COLO668 (cell line): ENCODE measurements around the gene BPNT1.
"Not testable (repeated sequence)": the region's sequence is repeated elsewhere in the genome, so short reads cannot be mapped to it uniquely, and the experiment has no call there.

ENCODE experiments used
- DNase-seq: peaks from one replicate; lab custom pipeline; 2025; ENCODE audit not compliant: unreplicated experiment; lab: John Stamatoyannopoulos, UW

Gene BPNT1

DNA sequence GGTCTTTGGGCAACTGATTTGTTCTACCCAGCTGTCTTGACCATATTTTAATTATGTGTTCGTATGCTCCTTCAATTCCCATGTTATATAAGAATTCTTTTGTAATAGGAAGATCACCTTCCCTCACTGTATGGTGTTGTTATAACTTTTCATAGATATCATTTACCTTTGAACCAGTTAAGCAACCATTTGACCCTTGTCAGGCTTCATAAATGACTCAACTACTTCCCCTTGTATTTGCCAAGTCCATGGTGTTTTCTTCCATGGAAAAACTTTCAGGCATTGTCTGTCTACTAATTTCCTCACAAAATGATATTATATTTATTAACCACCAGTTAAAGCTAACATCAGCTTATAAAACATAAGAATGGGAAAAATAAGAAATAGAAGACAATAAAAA, 5.1 kb downstream of the BPNT1 start:
- no peak for DNase-seq

DNA sequence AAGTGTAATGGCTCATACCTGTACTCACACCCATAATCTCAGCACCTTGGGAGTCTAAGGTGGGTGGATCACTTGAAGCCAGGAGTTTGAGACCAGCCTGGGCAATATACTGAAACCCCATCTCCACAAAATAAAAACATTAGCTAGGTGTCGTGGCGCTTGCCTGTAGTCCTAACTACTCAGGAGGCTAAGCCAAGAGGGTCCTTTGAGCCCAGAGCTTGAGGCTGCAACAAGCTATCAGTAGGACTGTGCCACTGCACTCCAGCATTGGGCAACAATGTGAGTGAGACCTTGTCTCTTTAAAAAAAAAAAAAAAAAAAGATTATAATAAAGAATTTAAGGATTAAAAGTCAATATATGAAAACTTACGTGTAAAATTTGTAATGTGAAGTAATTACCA, 11.7 kb downstream of the BPNT1 start:
- no peak for DNase-seq

DNA sequence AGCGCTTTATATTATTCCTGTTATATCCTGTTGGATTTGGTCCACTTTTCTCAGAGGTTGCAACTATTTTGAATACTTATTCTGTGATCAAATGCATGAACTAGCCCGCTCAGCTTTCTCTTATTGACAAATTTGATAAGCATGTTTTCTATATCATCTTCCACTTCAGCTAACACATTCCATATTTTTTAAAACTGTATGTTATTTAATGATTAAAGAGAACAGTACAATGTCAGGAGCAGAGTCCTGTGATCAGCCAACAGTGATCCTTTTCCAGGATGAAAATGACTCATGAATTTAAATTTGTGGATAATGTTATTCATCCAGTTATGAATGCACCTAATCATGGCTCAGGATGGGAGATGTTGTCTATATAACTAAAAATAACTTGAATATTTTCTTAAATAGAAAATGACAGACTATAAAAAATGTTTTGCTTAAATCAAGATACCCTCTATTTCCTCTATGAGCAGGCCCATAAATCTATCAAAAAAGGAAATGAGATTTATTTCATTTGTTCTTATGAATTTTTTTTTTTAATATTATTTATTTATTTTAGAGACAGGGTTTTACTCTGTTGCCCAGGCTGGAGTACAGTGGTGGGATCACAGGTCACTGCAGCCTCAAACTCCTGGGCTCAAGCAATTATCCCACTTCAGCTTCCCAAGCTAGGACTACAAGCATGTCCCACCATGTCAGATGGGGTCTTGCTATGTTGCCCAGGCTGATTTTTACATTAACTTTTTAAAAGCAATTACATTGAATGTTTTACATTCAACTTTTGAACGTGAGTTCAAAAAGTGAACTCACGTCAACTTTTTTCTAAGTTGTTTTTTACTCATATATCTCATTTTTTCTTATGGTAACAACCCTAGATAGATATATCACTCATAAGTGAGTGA, 12.5 kb downstream of the BPNT1 start:
- DNase-seq: no peak

DNA sequence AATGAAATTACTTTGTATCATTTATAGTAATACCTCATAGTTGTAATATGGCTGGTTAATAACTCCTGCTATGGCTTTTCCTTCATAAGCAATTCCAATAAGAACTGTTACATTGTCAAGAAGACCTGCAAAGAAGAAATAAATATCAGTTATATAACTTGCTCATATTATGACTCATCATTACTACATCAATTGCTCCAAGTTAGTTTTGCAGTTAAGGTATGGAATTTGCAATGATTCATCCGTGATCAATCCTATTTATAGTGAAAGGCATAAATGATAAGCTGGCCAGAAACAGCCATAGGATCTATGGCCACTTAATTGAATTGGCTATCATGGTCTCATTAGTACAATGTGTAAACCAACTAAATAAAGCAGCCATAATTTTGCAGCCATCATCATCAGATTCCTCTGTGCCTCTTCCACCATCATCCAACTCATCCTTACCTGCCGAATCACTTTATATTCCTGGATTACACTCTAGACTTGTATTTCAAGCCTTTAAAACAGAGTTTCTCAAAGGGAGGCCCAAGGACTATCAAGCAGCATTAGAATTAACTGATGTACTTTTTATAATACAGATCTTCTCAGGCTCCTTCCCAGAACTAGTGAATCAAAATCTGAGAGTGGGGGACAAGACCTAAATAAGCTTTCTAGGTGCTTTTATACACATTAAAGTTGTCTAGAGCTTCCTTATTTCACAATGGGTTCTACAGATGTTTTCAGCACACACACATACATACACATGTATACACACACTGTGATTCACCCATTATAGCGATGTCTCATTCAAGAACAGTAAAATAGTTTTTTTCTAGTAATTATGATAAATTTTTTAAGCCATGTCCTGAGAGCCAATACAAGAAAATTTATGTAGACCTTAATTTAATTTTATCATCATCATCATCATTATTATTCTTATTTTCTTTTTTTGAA, 22.1 kb downstream of the BPNT1 start:
- no peak for DNase-seq

DNA sequence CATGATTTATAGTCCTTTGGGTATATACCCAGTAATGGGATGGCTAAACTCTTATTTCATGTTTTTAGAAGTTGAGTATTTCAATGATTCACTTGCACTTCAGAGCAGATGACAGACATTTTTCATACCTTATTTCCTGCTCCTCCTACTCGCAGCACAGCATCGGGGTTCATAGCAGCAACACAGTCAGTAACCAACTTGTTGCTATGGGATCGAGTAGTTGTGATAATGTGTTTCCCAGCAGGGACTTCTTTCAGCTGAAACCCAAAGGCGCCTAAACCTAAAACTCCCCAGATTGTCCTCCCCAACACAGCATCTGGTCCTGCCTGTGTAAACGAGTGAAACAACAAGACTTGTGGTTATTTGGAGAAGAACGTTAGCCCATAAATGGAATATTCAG, 27.0 kb downstream of the BPNT1 start:
- no peak for DNase-seq

DNA sequence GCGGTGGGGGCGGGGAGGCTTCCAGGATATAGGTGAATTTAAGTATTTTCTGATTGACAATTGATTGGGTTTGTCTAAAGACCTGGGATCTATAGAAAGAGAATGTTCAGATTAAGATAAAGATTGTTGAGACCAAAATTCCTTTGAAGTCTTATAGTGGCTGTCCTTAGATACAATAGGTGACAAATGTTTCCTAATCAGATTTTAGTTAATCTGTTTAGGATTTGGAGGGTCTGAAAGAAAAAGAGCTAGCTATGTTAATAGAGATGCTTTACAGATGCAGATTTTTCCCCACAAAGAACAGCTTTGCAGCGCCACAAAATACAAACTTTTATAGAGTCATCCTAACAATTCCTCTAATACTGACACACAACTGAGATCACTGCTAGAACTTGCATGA, 28.7 kb downstream of the BPNT1 start:
- DNase-seq: no peak

DNA sequence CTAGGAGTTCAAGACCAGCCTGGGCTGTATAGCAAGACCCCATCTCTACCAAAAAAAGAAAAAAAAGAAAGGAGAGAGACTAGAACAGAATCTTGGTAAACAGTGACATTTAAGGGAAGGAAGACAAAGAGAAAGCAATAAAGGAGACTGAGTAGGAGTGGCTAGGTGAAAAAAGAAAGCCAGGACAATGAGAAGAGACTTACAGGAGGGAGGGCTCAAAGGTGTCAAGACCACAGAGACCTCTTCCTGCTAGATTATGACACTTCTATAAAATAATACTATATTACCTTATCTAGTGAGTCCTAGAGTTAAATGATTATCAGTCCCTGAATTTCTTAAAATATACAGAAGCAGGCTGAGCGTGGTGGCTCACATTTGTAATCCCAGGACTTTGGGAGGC, 33.2 kb downstream of the BPNT1 start:
- DNase-seq: no peak

DNA sequence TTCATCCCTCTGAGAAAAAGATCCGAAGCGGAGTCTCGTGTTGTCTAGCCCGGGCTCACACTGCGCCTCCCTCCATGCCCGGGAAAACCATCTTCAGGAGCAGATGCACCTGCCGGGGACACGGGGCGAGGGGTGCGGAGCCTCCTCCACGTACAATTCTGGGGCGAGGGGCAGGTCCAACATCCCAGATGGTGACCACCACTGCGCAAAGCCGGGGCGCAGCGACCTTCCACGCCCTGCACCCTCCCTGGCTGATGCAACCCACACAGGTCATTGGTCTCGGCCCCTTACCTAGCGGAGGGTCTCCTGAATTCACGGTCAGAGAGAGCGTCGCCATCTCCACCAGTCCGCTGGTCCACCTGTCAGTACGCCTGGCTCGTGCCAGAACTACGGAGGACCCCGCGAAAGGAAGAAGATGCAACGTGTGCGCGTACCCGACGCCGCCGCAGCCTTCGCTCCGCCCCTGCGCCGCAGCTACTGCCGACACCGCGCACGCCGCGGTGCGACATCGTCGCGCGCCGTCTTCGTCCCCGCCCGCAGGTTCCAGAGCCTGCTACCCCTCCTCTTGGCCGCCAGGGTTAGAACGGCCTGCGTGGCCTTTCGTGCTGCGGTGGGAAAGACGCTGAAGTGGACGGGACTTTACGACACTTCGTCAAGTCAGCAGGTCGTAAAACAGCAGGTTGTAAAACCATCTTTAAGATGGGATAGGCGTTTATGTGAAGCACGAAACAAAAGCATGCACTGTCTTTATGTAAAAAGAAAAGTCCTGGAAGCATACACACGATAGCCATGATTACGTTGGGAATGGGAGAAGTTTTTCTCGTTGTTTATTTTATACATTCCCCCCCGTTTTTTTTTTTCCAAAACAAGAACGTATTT, 43.3 kb downstream of the BPNT1 start, which contains the start of gene EPRS1:
Gene EPRS1, minus strand, starts transcription at position 454 of the 879 bp plus-strand sequence. Its CDS starts 117 bp downstream, at position 337.
- peak; percentile 98 for DNase-seq

DNA sequence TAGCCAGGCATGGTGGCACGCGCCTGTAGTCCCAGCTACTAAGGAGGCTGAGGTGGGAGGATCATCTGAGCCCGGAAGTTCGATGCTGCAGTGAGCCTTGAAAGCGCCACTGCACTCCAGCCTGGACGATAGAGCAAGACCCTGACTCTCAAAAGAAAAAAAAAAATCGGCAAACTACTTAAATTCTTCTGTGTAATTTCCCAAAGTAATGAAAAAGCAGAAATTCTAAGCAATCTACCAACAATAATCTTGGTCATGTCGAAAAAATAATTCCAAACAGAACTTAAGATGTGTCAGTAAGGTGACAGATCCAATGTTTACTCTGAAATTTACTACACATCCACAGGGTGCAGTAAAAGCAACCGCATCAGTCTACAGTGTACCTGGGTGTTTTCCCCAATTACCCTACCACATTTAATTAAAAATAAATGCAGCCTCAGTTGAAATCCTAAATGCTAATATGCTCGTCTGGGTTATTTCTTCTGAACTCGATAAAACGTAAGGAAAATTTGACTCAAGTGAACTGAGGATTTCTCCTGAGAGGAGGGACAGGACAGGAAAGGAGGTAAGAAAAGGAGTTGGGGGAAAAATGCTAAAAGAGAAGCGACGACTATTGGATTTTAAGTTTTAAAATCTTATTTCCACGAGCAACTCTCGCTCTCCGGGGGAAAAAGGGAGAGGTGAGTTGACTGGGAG, 44.1 kb downstream of the BPNT1 start:
- DNase-seq: peak; percentile 20

DNA sequence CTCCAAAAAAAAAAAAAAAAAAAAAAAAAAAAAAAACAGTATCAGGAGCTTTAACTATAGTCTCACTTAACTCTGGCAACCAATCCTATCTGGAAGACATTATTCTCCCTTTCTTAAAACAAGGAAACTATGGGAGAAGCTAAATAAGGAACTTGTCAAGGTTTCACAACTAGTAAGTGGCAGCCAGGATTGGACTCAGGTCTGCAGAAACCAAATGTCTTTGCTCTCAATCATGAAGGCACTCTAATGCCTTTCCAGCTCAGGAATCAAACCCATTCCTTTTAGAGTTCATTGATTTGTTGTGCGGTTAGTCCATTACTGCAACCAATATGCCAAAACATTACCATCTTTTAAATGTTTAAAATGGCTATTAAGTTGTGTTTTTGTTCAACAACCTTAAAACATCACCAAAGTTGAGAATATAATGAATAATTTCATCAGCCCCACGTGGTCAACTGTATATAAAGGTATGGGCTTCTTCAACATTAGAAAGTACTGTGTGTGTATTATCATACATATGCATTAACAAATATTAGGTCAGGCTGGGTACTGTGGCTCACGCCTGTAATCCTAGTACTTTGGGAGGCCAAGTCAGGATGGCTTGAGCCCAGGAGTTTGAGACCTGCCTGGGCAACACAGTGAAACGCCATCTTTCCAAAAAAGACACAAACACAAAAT, 44.8 kb downstream of the BPNT1 start:
- no peak for DNase-seq

DNA sequence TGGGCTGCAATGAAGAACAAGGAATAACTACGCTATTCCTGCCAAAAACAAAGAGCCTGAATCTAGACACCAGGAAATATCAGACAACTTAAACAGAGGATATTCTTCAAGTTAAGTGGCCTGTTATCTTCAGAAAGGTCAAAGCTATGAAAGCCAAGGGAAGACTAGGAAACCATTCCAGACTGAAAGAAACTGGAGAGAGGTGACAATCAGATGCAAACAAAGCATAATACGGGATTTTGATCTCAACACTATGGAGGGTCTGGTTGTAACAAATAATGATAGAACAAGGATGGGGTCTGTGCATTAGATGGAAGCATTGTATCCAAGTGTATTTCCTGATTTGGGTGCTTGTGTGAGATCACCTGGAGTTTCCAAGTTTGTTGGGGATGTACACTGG, 45.9 kb downstream of the BPNT1 start:
- DNase-seq: no peak

DNA sequence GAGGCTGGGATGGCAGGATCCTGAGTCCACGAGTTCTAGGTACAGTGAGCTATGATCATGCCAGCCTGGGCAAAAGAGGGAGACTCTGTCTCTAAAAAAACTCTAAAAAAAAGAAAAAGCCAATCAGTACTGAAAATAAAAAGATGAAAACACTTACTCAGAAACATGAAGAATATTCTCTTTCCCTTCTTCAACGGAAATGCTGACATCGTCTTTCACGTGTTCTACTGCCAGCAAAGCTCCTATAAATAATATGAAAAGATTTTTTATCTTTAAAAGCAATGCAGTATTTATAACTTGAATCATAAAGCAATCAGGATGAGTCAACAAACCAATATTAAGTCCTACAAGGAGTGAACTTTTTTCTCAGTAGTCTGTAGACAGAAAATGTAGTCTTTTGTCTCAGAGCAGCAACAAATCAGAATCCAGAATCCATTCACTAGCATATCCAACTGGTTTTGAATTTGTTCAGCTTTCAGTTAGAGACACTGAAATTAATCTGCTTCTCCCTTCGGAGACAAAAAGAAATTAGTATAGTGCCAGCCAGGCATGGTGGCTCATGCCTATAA, 49.5 kb downstream of the BPNT1 start:
- DNase-seq: no peak

DNA sequence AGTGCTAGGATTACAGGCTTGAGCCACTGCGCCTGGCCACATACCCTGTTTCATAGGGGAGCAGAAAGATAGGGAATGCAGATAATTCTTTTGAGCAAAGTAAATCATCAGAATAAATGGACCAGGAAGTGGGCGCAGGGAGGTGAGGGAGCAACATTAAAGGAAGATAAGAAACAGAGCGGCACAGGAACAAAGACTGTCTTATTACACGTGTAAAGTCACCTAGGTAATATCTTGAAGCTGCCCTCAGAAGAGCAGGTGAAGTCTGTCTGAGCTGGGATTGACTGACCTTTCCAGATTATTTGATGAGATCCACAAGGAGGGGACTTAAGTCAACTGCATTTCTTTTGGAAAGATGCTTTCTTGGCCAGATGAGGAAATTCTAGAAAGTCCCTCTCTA, 50.9 kb downstream of the BPNT1 start:
- no peak for DNase-seq

DNA sequence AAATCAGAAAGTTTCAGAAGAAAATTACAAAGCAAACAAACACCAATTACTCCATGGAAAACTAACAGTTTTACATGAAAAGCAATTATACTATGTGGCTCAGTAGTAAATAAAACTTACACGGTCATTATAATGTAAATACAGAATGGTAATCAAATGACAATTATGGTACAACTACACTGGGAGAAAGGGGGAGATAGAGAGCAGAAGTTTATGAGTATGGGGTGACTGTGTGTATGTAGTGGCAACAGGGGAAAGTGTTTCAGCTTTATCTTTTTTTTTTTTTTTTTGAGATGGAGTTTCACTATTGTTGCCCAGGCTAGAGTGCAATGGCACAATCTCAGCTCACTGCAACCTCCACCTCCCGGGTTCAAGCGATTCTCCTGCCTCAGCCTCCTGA, 51.8 kb downstream of the BPNT1 start:
- DNase-seq: not testable (repeated sequence)

DNA sequence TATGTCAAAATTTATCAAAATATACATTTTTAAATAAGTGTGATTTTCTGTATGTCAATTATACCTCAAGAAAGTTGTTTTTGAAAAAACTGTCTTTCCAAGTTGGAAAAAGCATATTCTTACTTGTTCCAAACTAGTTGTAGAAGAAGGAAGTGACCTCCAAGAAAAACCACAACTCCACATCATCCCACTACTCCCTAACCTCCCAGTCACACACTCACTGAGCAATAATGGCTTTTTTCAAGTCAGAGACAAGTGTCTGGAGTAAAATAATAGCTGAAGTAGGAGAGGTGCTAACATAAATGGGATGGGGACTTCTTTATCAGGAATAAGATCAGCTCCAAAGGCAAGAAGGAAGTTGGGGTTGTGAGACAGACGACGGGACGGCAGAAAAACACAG, 56.7 kb downstream of the BPNT1 start:
- no peak for DNase-seq

DNA sequence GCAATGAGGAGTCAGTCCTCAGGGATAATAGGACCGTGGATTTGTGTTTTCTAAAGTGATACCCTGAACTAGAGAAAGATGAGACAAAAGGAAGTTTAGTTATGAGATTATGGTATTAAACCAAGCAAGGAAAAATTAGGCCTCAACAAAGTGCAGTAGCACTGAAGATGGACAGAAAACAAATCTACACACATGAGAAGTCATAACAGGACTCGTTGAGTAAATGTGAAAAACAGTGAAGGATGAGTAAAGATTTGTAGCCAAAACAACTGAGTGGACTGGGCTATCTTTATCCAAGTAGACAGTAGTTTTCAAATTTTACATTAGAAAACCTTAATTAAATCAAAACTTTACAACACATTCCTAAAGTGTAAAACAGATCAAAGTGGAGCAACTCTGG, 58.3 kb downstream of the BPNT1 start:
- no peak for DNase-seq

DNA sequence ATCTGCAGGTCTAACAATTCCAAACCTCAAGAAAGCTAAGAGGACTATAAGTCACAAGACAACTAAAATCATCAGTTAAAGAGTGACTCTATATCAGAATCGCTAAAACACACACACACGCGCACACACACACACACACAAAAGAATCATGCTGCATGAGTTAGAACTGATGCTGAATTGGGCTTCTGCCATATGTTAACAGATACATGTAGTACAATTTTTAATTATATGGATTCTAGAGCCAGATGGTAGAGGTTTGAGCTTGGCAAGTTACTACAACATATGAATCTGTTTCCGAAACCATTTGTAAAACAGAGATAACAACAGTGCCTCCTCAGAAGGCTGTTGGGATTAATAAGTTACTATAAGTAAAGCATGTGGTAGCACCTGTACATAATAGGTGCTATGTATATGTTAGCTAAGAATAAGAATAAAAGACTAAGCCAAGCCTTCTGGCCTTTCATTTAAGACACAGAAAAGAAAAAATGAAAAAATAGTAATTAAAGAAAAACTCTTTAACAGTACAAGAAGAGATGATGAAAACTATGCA, 61.2 kb downstream of the BPNT1 start:
- DNase-seq: no peak

DNA sequence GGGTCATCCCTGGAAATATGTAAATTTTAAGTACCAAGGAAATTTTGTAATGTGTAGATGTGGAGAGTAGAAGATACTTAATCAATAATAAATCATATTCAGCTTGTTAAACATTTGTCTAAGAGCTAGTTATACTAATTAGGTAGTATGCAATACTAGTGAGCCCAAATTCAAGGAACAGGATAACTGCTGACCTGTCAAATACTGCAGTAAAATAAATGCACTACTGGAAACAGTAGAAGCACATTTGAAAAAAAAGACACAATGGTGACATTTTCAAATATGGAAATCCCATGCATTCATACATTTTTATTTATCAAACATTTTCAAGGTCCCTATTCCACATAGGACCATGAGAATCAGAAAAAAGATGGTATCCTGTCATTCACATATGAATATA, 70.5 kb downstream of the BPNT1 start:
- no peak for DNase-seq

DNA sequence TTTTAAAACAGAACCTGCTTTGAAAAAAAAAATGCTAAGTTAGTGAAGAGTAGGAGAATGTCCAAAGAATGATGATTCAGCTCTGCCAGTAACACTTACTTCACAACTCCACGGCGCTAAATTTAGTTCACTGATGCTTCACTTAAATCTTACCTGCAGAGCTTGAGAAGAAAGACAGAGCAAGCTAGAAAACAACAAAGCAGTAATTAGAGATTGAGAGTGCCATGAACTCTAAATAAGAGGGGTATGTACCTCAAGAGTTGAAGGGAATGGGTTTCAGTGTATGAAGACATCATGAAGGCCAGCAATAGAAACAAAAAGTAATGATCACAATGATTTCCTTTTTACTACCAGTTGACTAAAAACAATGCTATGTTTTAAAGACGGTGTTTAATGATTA, 76.1 kb downstream of the BPNT1 start:
- DNase-seq: no peak
